Spinal cord (tissue), 10 donors: ENCODE data around the gene CANX. TPM values are rescaled to one million over a fixed set of nuclear protein-coding genes. Genes with fewer than 3 reads are reported as not detected.

Experiments
- DNase-seq, 6 donors: peaks; one replicate each; pipeline versions ENCODE4 v3.0.0 to v3.0.0-alpha.2; 2013 to 2015; ENCODE audit warnings: low spot score in 6 of 6, low read depth in 4 of 6
- H3K27ac ChIP-seq: one replicate; pipeline ENCODE4 v1.5.1; 2013; ENCODE audit warnings: low read depth, low read length, control low read depth
- H3K27me3 ChIP-seq: one replicate; pipeline ENCODE4 v1.6.1; 2013; ENCODE audit warnings: low read length; ENCODE audit not compliant: control insufficient read depth, insufficient read depth
- H3K36me3 ChIP-seq: one replicate; pipeline ENCODE4 v1.6.1; 2013; ENCODE audit warnings: low read length; ENCODE audit not compliant: control insufficient read depth, insufficient read depth
- H3K4me1 ChIP-seq: one replicate; pipeline ENCODE4 v1.6.1; 2013; ENCODE audit warnings: low read length; ENCODE audit not compliant: control insufficient read depth, insufficient read depth
- H3K4me3 ChIP-seq: one replicate; pipeline ENCODE4 v1.5.1; 2013; ENCODE audit warnings: low read depth, low read length, control low read depth
- H3K9me3 ChIP-seq: one replicate; pipeline ENCODE4 v1.6.1; 2013; ENCODE audit warnings: low read length; ENCODE audit not compliant: control insufficient read depth, insufficient read depth
- WGBS: methylation state at CpG from one replicate; pipeline ENCODE4 v1.1.5; 2013; ENCODE audit warnings: missing lambda C conversion rate; ENCODE audit not compliant: insufficient coverage; 5-methylcytosine and 5-hydroxymethylcytosine counted together
- polyA plus RNA-seq, 2 donors: library from polyadenylated mRNA; unstranded; fragments of 120-200 nt; gene quantifications; one replicate each; pipeline ENCODE4 v1.2.1, GENCODE V29; 2013; ENCODE audit not compliant: insufficient read length in 2 of 2
- total RNA-seq, 2 donors: library from RNA; depleted of rRNA in 1 of 2; stranded (reverse); fragments of 120-200 nt in 1 of 2; fragments of >200 nt in 1 of 2; gene quantifications; one replicate each; pipeline versions ENCODE4 v1.2.3 to v1.2.4, GENCODE V29; 2013 to 2014
- donor health status: healthy.

CANX gene
- total and polyA plus RNA-seq, 4 donors: 380 to 537 (median 472) TPM

GRCh38 chr5:179771311-179771895, 72.6 kb downstream of the CANX start:
- DNase-seq: no peak
- 97% methylated on average over 4 of the region's 4 CpGs for WGBS
- H3K27me3 ChIP-seq: no peaks in the 10 kb centered on the region
- H3K9me3 ChIP-seq: no peaks in the 10 kb centered on the region
- H3K27ac ChIP-seq: no peak overlapping the region
- H3K36me3 ChIP-seq: peaks cover 75% of the 10 kb centered on the region
- H3K4me1 ChIP-seq: no peaks in the 10 kb centered on the region
- H3K4me3 ChIP-seq: no peak overlapping the region

GRCh38 chr5:179772351-179772750, 73.6 kb downstream of the CANX start:
- H3K27ac ChIP-seq: no peak overlapping the region
- H3K4me1 ChIP-seq: no peaks in the 10 kb centered on the region
- no peak for DNase-seq
- no peak overlapping the region for H3K4me3 ChIP-seq
- peaks cover 78% of the 10 kb centered on the region for H3K36me3 ChIP-seq
- H3K9me3 ChIP-seq: no peaks in the 10 kb centered on the region
- H3K27me3 ChIP-seq: no peaks in the 10 kb centered on the region
- WGBS: 100% methylated on average over 2 of the region's 6 CpGs

GRCh38 chr5:179773686-179774040, 74.9 kb downstream of the CANX start:
- WGBS: 98% methylated on average over 9 of the region's 9 CpGs
- Histone ChIP-seq H3K4me1 (peaks cover 3% of the 10 kb centered on the region), H3K36me3 (peaks cover 83% of the 10 kb centered on the region), H3K27me3 (no peaks in the 10 kb centered on the region), H3K4me3 (no peak overlapping the region), H3K9me3 (no peaks in the 10 kb centered on the region), H3K27ac (no peak overlapping the region)
- DNase-seq: no peak

- H3K9me3 ChIP-seq: no peaks in the 10 kb centered on the region
- no peak overlapping the region for H3K27ac ChIP-seq
- peaks cover 85% of the 10 kb centered on the region for H3K36me3 ChIP-seq
- no peak for DNase-seq
- no peak overlapping the region for H3K4me3 ChIP-seq
- H3K27me3 ChIP-seq: no peaks in the 10 kb centered on the region
- H3K4me1 ChIP-seq: peaks cover 3% of the 10 kb centered on the region
- WGBS: 93% methylated on average over 11 of the region's 12 CpGs
Observed at GRCh38 chr5:179774442-179774841, 75.7 kb downstream of the CANX start.

- DNase-seq: no peak
- 94% methylated on average over 6 of the region's 11 CpGs for WGBS
Observed at GRCh38 chr5:179776411-179776938, 77.7 kb downstream of the CANX start.

GRCh38 chr5:179777456-179777855, 78.7 kb downstream of the CANX start:
- 88% methylated on average over 10 of the region's 10 CpGs for WGBS
- Histone ChIP-seq H3K9me3 (no peaks in the 10 kb centered on the region), H3K27ac (no peak overlapping the region), H3K4me3 (no peak overlapping the region), H3K4me1 (peaks cover 3% of the 10 kb centered on the region), H3K27me3 (no peaks in the 10 kb centered on the region), H3K36me3 (peaks cover 80% of the 10 kb centered on the region)
- no peak for DNase-seq

More at GRCh38 chr5:179776411-179776938, 77.7 kb downstream of the CANX start:
- Histone ChIP-seq H3K4me3 (no peak overlapping the region), H3K27me3 (no peaks in the 10 kb centered on the region), H3K27ac (no peak overlapping the region), H3K9me3 (no peaks in the 10 kb centered on the region), H3K4me1 (peaks cover 3% of the 10 kb centered on the region), H3K36me3 (peaks cover 83% of the 10 kb centered on the region)

- H3K9me3 ChIP-seq: no peaks in the 10 kb centered on the region
- no peak overlapping the region for H3K4me3 ChIP-seq
- H3K27me3 ChIP-seq: no peaks in the 10 kb centered on the region
- peaks cover 3% of the 10 kb centered on the region for H3K4me1 ChIP-seq
- H3K27ac ChIP-seq: no peak overlapping the region
- H3K36me3 ChIP-seq: peaks cover 78% of the 10 kb centered on the region
- WGBS: 68% methylated on average over 9 of the region's 9 CpGs
- DNase-seq: no peak
Observed at GRCh38 chr5:179777909-179778308, 79.1 kb downstream of the CANX start.

GRCh38 chr5:179778591-179778990, 79.8 kb downstream of the CANX start:
- DNase-seq: no peak

GRCh38 chr5:179779826-179780225, 81.1 kb downstream of the CANX start:
- peaks cover 63% of the 10 kb centered on the region for H3K36me3 ChIP-seq
- WGBS: 96% methylated on average over 4 of the region's 4 CpGs
- no peak for DNase-seq
- H3K27ac ChIP-seq: no peak overlapping the region
- no peaks in the 10 kb centered on the region for H3K9me3 ChIP-seq
- no peaks in the 10 kb centered on the region for H3K27me3 ChIP-seq
- peaks cover 3% of the 10 kb centered on the region for H3K4me1 ChIP-seq
- H3K4me3 ChIP-seq: no peak overlapping the region

More at GRCh38 chr5:179778591-179778990, 79.8 kb downstream of the CANX start:
- H3K27me3 ChIP-seq: no peaks in the 10 kb centered on the region
- no peak overlapping the region for H3K27ac ChIP-seq
- H3K36me3 ChIP-seq: peaks cover 75% of the 10 kb centered on the region
- H3K4me3 ChIP-seq: no peak overlapping the region
- no peaks in the 10 kb centered on the region for H3K9me3 ChIP-seq
- peaks cover 3% of the 10 kb centered on the region for H3K4me1 ChIP-seq
- 99% methylated on average over 5 of the region's 5 CpGs for WGBS

- Histone ChIP-seq H3K4me1 (peaks cover 3% of the 10 kb centered on the region), H3K36me3 (peaks cover 59% of the 10 kb centered on the region)
- WGBS: 78% methylated on average over 5 of the region's 7 CpGs
Observed at GRCh38 chr5:179780362-179780761, 81.6 kb downstream of the CANX start.

More at GRCh38 chr5:179780362-179780761, 81.6 kb downstream of the CANX start:
- H3K27me3 ChIP-seq: no peaks in the 10 kb centered on the region
- H3K27ac ChIP-seq: no peak overlapping the region
- H3K4me3 ChIP-seq: no peak overlapping the region
- no peak for DNase-seq
- no peaks in the 10 kb centered on the region for H3K9me3 ChIP-seq
